SKM-1 (cell line): Measurements from ENCODE around the gene MTR.
"Not testable (repeated sequence)": the region's sequence is repeated elsewhere in the genome, so short reads cannot be mapped to it uniquely, and the experiment has no call there.

ENCODE experiments used
- DNase-seq: peaks from one replicate; lab custom pipeline; 2025; ENCODE audit not compliant: unreplicated experiment; lab: John Stamatoyannopoulos, UW

MTR gene

DNA sequence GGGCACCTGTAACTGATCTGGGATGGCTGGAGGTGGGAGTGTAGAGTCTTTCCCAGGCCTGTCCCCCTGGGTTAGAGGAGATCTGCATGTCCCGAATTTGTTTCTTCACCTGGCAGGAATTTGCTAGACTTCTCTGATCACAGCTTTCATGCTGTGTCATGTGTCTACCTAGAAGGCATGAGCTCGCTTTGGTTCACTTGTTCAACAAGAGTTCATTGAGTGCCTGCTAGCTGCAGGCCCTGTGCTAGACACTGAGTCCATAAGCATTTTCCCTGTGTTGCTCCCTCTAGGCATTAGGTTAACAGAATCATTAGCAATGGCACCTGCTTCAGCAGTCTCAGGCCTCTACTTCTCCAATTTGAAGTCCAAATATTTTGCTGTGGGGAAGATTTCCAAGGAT, 101.6 kb downstream of the MTR start:
- no peak for DNase-seq

DNA sequence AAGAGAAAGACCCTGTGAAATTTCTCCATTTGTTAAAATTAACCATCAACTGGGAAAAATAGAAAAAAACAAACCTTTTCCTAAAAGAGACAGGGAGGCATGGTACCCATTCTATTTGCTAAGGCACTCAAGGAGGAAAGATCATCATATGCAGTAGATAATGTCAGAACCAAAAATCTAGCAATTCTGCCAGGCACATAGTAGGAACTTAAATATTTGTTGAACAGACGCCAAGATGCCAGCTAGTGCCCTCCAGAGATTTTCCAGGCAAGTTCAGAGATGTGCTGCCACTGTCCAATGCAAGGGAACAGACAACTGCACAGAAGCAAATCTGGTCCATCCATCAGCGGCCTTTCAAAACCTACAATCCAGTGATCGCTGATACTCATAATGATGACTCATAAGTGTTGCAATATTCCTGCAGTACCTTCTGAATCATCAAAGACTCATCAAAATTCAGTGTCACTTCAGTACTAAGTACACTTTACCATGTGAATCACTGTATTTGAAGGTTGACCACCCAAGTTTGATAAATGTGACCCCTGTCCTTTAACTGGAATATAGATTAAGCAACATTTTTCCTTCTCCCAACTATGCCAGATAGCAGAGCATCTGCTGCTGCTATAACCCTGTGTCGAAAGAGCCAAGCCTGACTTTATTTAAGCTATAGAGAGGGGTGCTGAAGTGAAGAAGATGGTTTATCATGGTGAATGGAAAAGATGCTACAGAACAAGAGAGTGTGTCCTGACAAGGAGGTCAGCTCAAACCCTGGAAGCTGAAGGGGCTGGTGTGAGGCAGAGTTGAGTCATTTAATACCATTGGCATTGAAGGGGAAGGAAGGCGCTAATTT, 110.0 kb downstream of the MTR start:
- DNase-seq: no peak

DNA sequence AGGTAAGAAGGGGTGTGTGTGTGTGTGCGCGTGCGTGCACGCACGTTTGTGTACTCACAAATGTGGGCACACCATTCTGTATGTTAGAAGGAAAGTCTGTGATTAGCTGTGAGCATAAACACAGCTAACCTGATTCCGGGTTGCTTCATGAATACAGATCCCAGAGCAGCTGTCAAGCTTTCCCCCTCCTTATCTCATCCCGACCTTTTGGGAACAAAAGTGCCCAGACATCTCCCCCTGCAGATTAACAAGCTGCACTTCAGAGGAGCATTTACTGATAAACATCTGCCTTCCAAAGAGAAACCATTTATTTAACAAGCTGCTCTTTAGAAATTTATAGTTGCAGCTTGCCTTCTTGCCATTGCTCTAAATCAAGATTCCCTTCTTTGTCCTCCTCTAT, 112.1 kb downstream of the MTR start:
- no peak for DNase-seq

DNA sequence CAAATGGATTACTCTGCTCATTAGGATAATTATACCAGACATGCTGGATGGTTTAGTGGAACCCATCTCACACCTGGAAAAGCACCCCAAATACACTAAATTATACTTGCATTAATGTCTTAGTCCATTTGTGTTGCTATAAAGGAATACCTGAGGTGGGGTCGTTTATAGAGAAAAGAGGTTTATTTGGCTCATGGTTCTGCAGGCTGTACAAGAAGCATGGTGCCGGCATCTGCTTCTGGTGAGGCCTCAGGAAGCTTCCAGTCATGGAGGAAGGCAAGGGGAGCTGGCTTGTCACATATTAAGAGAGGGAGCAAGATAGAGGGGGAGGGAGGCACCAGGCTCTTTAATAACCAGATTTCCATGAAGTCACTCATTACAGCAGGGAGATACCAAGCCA, 113.6 kb downstream of the MTR start:
- no peak for DNase-seq

- DNase-seq: not testable (repeated sequence)
Observed at GRCh38 chr1:236911047-236911446, 116.0 kb downstream of the MTR start.

DNA sequence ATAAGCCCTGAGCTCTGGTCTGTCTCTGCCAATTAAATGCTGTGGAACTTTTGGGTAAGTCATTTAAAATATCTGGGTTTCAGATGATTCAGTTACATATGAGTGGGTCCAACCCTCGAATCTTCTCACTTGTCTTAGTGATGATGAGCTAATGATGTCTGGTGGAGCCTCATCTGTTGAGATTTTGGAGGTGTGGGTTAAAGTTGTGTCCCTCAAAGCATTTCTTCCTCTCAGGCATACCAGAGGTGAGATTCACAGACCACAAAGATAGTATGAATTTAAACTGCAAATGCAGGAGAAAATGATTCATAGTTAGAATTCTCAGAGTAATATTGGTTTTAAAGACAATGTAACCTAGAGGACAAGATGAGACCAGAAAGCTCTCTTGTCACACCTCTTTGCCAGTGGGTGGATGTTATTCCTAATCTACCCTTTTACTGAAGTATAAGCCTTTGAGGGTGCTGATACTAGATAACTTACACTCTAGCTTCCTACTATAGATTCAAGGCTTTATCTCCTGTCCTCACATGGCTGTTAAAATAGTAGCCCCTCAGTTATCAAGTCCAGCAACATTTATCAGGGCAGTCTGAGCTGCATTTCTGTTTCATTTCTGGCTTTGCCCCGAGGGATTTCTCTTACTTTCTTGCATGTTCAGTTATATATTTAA, 118.4 kb downstream of the MTR start:
- no peak for DNase-seq

GRCh38 chr1:236914375-236914774, 119.3 kb downstream of the MTR start:
- DNase-seq: no peak

DNA sequence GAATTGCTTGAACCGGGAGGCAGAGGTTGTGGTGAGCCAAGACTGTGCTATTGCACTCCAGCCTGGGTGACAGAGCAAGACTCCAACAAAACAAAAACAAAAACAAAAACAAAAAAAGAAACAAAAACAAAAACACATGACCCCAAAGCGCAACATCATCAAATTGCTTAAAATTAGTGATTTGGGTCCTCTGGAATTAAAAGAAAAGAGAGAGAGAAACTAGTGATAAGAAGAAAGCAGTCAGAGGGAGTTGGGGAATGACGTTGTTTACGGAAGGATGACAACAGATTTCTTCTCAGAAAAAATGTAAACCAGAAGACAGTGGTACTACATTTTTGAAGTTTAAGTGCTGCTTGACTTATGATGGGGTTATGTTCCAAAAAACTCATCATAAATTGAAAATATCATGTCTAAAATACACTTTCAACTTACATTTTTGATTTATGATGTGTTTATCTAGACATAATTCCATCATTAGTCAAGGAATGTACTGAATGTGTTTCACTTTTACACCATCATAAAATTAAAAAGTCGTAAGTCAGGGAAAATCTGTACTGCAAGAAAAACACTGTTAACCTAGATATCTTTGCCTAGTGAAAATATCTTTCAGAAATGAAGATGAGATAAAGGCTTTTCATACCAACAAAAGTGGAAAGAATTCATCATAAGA, 121.2 kb downstream of the MTR start:
- DNase-seq: no peak

DNA sequence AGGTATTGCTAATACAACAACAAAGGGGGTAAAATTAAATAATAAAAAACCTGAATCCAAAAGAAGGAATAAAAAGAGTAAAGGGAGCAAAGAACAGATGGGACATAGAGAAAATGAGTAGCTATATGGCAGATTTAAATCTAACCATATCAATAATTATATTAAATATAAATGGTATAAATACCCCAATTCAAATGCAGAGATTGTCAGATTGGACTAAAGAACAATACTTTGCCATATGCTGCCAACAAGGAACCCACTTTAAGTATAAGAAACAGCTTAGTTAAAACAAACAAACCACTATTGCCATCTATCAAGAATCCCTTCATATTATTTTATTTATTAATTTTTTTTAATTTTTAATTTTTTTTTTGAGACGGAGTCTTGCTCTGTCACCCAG, 122.4 kb downstream of the MTR start:
- no peak for DNase-seq

GRCh38 chr1:236920286-236920894, 125.3 kb downstream of the MTR start:
- no peak for DNase-seq

DNA sequence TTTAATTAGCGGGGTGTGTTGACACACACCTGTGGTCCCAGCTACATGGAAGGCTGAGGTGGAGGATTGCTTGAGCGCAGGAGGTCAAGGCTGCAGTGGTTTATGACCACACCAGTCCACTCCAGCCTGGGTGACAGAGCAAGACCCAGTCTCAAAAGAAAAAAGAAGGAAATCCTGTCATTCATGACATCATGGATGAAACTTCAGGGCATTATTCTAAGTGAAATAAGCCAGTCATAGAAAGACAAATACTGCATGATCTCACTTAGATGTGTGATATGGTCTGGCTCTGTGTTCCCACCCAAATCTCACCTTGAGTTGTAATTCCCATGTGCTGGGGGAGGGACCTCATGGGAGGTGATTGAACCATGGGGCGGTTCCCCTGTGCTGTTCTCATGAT, 126.5 kb downstream of the MTR start:
- DNase-seq: no peak

DNA sequence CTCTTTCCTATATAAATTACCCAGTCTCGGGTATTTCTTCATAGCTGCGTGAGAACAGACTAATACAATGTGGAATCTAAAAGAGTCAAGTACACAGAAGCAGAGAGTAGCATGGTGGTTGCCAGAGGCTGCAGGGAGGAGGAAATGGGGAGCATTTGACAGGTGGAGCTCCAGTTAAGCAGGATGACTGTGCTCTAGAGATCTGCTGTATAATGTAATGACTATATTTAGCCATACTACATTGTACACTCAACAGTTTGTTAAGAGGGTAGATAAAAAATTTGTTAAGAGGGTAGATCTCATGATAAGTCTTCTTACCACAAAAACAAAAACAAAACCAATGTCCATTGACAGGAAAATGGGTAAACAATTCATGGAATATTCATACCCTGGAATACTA, 127.1 kb downstream of the MTR start:
- DNase-seq: no peak

- DNase-seq: no peak
Observed at GRCh38 chr1:236925386-236925785, 130.3 kb downstream of the MTR start.

DNA sequence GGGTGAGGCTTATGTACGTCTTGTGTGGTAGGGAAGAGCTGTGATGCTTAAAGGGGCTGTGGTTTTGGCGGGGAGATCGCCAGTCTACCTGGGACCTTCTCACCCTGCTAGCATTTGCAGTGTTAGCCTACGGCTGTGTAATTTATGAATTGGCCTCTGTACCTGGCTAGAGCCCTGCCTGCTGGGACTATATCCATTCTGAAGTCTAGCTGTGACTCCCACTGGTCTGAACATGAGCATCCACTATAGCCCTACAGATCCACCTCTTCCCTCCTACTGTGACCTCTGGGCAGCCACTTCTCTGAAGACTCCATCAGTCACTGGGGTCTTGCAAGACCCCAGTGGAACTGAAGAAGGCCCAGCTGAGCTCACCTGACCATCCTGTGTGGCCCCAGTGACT, 135.4 kb downstream of the MTR start:
- no peak for DNase-seq

DNA sequence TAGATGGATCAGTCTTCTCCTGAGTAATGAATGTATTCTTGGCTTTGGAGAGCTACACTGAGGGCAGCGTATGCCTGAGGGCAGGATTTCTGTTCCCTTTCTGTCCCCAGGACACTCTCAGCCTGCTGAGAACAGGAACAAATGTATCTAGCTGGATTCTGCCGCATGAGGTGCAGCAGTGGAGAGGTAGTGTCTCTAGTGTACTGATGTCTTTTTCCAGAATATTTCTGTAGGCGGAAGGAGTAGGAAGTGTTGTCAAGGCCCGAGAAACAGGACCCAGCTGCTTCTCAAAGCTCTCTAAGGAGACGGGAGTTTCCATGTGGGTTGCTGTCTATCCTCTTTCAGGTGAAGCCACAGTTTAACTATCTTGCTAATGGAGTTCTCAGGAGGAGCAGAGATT, 143.7 kb downstream of the MTR start:
- no peak for DNase-seq

- no peak for DNase-seq
Observed at GRCh38 chr1:236942431-236942830, 147.3 kb downstream of the MTR start.

DNA sequence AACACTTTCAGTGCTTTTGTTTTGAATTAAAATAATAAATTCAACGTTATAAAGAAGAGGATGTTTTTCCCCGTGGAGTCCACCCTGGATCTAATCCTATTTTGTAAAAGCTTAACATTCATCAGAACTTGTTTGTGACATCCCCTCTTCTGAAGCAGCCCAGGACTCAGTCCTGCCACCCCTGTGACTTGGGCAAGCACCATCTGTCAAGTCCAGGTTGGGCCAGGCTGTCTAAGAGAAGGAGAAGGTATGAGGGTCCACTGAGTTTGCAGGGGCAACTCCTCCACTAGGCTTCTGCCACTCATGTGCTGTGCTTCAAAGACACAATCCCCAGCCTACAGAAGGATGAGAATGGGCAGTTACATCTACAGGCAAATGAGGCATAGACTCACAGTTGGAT, 149.5 kb downstream of the MTR start:
- no peak for DNase-seq

DNA sequence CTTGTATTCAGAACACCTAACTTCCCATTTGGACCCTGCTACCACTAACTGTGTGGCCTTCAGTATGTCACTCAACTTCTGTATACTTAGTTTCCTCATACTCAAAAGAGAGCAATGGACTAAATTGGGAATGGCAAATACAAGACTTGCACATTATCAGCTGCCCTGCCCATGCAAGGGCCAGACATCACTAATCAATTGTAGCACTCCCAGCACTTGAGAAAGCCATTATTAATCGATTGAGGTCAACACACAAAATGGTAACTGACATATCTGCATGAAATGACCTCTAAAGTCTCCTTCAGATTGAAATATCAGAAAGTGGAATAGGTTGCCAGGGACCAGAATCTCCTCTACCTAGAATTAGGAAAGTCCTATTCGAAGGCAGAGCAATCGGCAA, 149.9 kb downstream of the MTR start:
- DNase-seq: no peak

DNA sequence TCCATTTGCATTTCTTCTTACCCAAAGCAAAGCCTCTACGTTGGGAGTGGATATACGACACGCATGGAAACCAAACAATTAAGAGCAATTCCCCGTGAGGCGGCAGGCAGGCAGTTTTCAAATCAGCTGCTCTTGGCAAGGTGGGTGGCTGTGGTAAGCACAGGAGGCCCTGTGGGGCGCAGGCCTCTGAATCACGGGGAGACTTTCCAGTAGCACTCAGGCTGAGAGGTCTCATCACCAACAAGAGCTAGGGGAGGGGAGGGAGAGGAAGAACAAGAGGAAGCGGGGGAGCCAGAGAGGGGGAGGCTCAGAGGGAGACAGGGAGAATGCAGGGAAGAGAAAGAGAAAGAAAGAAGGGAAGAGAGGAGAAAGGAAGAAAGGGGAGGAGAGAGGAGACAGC, 152.7 kb downstream of the MTR start:
- no peak for DNase-seq

DNA sequence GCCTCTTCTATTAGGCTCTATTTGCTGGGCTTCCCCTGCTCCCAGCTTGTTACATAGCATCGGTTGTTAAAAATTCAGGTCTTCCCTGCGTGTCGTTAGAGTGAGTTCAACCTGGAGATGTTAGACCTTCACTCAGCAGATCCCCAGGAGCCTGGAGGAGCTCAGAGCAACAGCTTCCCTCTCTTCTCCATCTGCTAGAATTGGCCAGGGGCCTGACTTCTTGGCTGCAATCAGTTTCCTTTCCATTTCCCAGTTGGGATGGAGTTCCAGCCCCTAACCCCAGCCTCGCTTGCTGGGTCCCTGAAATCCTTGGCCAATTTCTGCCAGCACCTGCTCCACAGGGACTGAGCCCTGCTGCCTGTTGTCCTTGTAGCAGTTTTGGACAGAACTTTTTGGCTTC, 153.3 kb downstream of the MTR start:
- DNase-seq: no peak

GRCh38 chr1:236948996-236949395, 153.9 kb downstream of the MTR start:
- DNase-seq: no peak

GRCh38 chr1:236950365-236950764, 155.3 kb downstream of the MTR start:
- DNase-seq: no peak
